ENCODE results near the gene RPS6KA5.

RPS6KA5 gene

GRCh38 chr14:90803249-90803648, 257.2 kb downstream of the RPS6KA5 start:
- no peak for DNase-seq

GRCh38 chr14:90799420-90799819, 261.0 kb downstream of the RPS6KA5 start:
- DNase-seq: no peak

GRCh38 chr14:90797919-90798318, 262.5 kb downstream of the RPS6KA5 start:
- no peak for DNase-seq
